ENCODE measurements around the gene LDB2.

GRCh38 chr4:16896881-16897750, 1.3 kb downstream of the LDB2 start:
- TF ChIP-seq CTCF (IDR thresholded peaks at IDR 0.05) (no peak), EP300 (IDR thresholded peaks at IDR 0.05) (no peak)

Measured in tibial nerve (tissue), 4 donors.